GM10847 (cell line): Measurements from ENCODE around the gene SELP.

Experiments
- POLR2A ChIP-seq: IDR thresholded peaks from 2 replicates; pipeline ENCODE4 v1.6.1; 2011; ENCODE audit not compliant: insufficient read length; ENCODE audit errors: extremely low read depth

SELP gene

GRCh38 chr1:169620565-169620964, 9.4 kb downstream of the SELP start:
- TF ChIP-seq POLR2A: no peak

- no peak for TF ChIP-seq POLR2A
These were observed 11.6 kb downstream of the SELP start for GRCh38 chr1:169618367-169618766.

- no peak for TF ChIP-seq POLR2A
These were observed 14.1 kb downstream of the SELP start for GRCh38 chr1:169615803-169616202.

GRCh38 chr1:169610858-169611257, 19.1 kb downstream of the SELP start:
- TF ChIP-seq POLR2A: no peak

GRCh38 chr1:169610108-169610507, 19.8 kb downstream of the SELP start:
- no peak for TF ChIP-seq POLR2A

- TF ChIP-seq POLR2A: no peak
These were observed 21.7 kb downstream of the SELP start for GRCh38 chr1:169608226-169608625.

GRCh38 chr1:169604781-169605560, 25.0 kb downstream of the SELP start:
- no peak for TF ChIP-seq POLR2A

- TF ChIP-seq POLR2A: no peak
These were observed 28.6 kb downstream of the SELP start for GRCh38 chr1:169601096-169601881.

- TF ChIP-seq POLR2A: no peak
These were observed 33.9 kb downstream of the SELP start for GRCh38 chr1:169595764-169596711.

GRCh38 chr1:169594391-169594790, 35.5 kb downstream of the SELP start:
- TF ChIP-seq POLR2A: no peak

GRCh38 chr1:169590932-169591331, 39.0 kb downstream of the SELP start:
- no peak for TF ChIP-seq POLR2A

- no peak for TF ChIP-seq POLR2A
These were observed 41.0 kb downstream of the SELP start for GRCh38 chr1:169588785-169589485.

GRCh38 chr1:169588112-169588511, 41.8 kb downstream of the SELP start:
- no peak for TF ChIP-seq POLR2A

- no peak for TF ChIP-seq POLR2A
These were observed 43.3 kb downstream of the SELP start, which contains the start of gene F5 for GRCh38 chr1:169586395-169587255. Gene F5 (minus strand): TSS chr1:169586481. CDS start chr1:169586386, 95 bp downstream.

- no peak for TF ChIP-seq POLR2A
These were observed 43.9 kb downstream of the SELP start for GRCh38 chr1:169586067-169586394.
